Stimulated activated effector memory CD8-positive, alpha-beta T cell treated with anti-CD3 and anti-CD28 coated beads, Interleukin-12 subunit alpha, Interleukin-12 subunit beta, amount 100 ng/mL, for 72 hours (primary cell): ENCODE data around the gene JCAD.

Experiments
- ATAC-seq: fragments of 150-1000 bp; cut with Tn5 transposase; 2 replicates; pipeline ENCODE4 v1.10.0; 2021
- DNase-seq, 2 donors: peaks; one replicate each; pipeline ENCODE4 v3.0.0; 2021 to 2022; ENCODE audit warnings: low spot score in 2 of 2
- H3K27ac Mint-ChIP-seq: one replicate; pipeline ENCODE4 v1.8.0; 2022; ENCODE audit warnings: mild to moderate bottlenecking, mixed read lengths
- H3K36me3 Mint-ChIP-seq: one replicate; pipeline ENCODE4 v1.8.0; 2022; ENCODE audit warnings: mild to moderate bottlenecking, mixed read lengths
- H3K4me1 Mint-ChIP-seq: one replicate; pipeline ENCODE4 v1.8.0; 2022; ENCODE audit warnings: mixed read lengths
- H3K4me3 Mint-ChIP-seq: one replicate; pipeline ENCODE4 v1.8.0; 2022; ENCODE audit warnings: mild to moderate bottlenecking, mixed read lengths
- H3K9me3 Mint-ChIP-seq: one replicate; pipeline ENCODE4 v1.8.0; 2022; ENCODE audit warnings: mixed read lengths

Gene JCAD

DNA sequence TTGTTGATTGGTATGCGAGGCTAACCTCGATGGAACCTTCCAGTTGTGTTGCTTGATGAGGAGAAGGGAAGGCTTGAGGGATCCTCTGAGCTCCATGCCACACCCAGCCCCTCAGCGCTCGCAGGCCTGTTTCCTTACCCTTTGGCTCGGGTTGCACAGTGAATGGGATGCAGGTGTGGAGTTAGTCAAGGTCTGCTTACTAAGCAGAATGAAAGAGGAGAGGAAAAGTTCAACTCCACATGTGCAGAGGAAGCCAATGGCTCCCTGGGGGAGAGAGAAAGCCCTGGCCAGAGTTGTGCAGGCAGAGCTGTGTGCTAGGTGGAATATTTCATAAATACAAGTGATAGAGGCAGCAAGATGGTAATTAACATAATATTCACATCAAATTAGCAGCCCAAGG lies 85.5 kb downstream of the JCAD start:
- H3K36me3 Mint-ChIP-seq, result no peaks in the 10 kb centered on the region
- no peak overlapping the region for H3K27ac Mint-ChIP-seq
- H3K4me3 Mint-ChIP-seq, result no peak overlapping the region
- peaks cover 5% of the 10 kb centered on the region for H3K9me3 Mint-ChIP-seq
- no peaks in the 10 kb centered on the region for H3K4me1 Mint-ChIP-seq
- DNase-seq, result no peak
- no peak for ATAC-seq

DNA sequence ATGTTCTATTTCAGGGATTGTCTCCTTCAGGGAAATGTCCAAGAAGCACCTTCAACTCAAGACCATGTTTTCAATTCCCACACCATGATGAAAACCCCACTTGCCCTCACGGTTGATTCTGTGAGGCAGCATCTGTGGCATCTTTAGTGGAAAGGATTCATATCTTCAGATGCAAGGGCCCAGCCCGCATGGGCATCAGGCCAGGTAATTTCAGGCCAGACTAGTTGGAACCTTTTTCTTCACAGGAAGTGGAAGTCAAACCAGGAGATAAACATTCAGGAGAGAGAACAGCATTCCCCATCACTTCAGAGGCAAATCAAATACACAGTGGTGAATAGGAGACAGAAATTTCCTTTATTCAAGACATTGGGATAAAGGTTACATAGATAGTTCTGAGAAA lies 88.8 kb downstream of the JCAD start:
- Mint-ChIP-seq H3K9me3 (peaks cover 5% of the 10 kb centered on the region), H3K4me1 (no peaks in the 10 kb centered on the region), H3K27ac (no peak overlapping the region), H3K4me3 (no peak overlapping the region), H3K36me3 (no peaks in the 10 kb centered on the region)
- ATAC-seq, result no peak
- no peak for DNase-seq

- no peaks in the 10 kb centered on the region for H3K4me1 Mint-ChIP-seq
- peaks cover 5% of the 10 kb centered on the region for H3K9me3 Mint-ChIP-seq
- no peak overlapping the region for H3K27ac Mint-ChIP-seq
- ATAC-seq (no peak), DNase-seq (no peak)
- no peaks in the 10 kb centered on the region for H3K36me3 Mint-ChIP-seq
- no peak overlapping the region for H3K4me3 Mint-ChIP-seq
Measured at GRCh38 chr10:29970012-29970396, 89.4 kb downstream of the JCAD start.

- H3K27ac Mint-ChIP-seq, result no peak overlapping the region
- DNase-seq (no peak), ATAC-seq (no peak)
- no peak overlapping the region for H3K4me3 Mint-ChIP-seq
- no peaks in the 10 kb centered on the region for H3K9me3 Mint-ChIP-seq
- H3K36me3 Mint-ChIP-seq, result no peaks in the 10 kb centered on the region
- H3K4me1 Mint-ChIP-seq, result no peaks in the 10 kb centered on the region
Measured at GRCh38 chr10:29969255-29970011, 90.0 kb downstream of the JCAD start.

GRCh38 chr10:29968585-29968984 lies 90.8 kb downstream of the JCAD start:
- Mint-ChIP-seq H3K9me3 (no peaks in the 10 kb centered on the region), H3K27ac (no peak overlapping the region), H3K4me1 (no peaks in the 10 kb centered on the region), H3K36me3 (no peaks in the 10 kb centered on the region), H3K4me3 (no peak overlapping the region)
- ATAC-seq (no peak), DNase-seq (no peak)

- Mint-ChIP-seq H3K4me1 (no peaks in the 10 kb centered on the region), H3K4me3 (no peak overlapping the region), H3K27ac (no peak overlapping the region), H3K9me3 (no peaks in the 10 kb centered on the region), H3K36me3 (no peaks in the 10 kb centered on the region)
- ATAC-seq (no peak), DNase-seq (no peak)
Measured at GRCh38 chr10:29966269-29966668, 93.1 kb downstream of the JCAD start.
